GM23338 (cell line): Measurements from ENCODE around the gene TRIO. TPM values are rescaled to one million over a fixed set of nuclear protein-coding genes. Genes with fewer than 3 reads are reported as not detected.
A peak's percentile ranks its signal among the peaks of the same experiment; 100 is the strongest.

Source experiments
- ATAC-seq: fragments of 200-7000 bp; cut with Tn5 transposase; 3 replicates; pipeline ENCODE4 v1.9.1; 2020
- DNase-seq: peaks from one replicate; pipeline ENCODE4 v3.0.0-alpha.2; 2015; ENCODE audit warnings: low spot score
- H2AFZ ChIP-seq: fragments of 200-600 bp; sonication (generic); 2 replicates; pipeline ENCODE4 v1.8.0; 2016; ENCODE audit warnings: antibody characterized with exemption, mild to moderate bottlenecking, moderate library complexity
- H3F3A ChIP-seq: fragments of 200-600 bp; sonication (generic); replicated peaks from 2 replicates; pipeline ENCODE4 v1.8.0; 2017; ENCODE audit warnings: antibody characterized with exemption, mixed run types, low read depth
- H3K27ac ChIP-seq: fragments of 200-600 bp; sonication (generic); 2 replicates; pipeline ENCODE4 v1.6.1; 2016; ENCODE audit warnings: low read depth
- H3K27me3 ChIP-seq: fragments of 200-600 bp; sonication (generic); 2 replicates; pipeline ENCODE4 v1.8.0; 2016; ENCODE audit warnings: mild to moderate bottlenecking, mixed run types, moderate library complexity; ENCODE audit not compliant: insufficient read depth
- H3K36me3 ChIP-seq: fragments of 200-600 bp; sonication (generic); 2 replicates; pipeline ENCODE4 v1.8.0; 2016; ENCODE audit warnings: mild to moderate bottlenecking; ENCODE audit not compliant: insufficient read depth
- H3K4me1 ChIP-seq: fragments of 200-600 bp; sonication (generic); 2 replicates; pipeline ENCODE4 v1.8.0; 2016; ENCODE audit warnings: mild to moderate bottlenecking, moderate library complexity; ENCODE audit not compliant: insufficient read depth
- H3K4me2 ChIP-seq: fragments of 200-600 bp; sonication (generic); 2 replicates; pipeline ENCODE4 v1.7.1; 2017; ENCODE audit warnings: mixed run types
- H3K4me3 ChIP-seq: fragments of 200-600 bp; sonication (generic); 2 replicates; pipeline ENCODE4 v1.6.1; 2016; ENCODE audit warnings: mixed run types
- H3K79me2 ChIP-seq: fragments of 200-600 bp; sonication (generic); replicated peaks from 2 replicates; pipeline ENCODE4 v1.8.0; 2017; ENCODE audit warnings: mild to moderate bottlenecking; ENCODE audit not compliant: insufficient read depth
- H3K9me2 ChIP-seq: fragments of 200-600 bp; sonication (generic); 2 replicates; pipeline ENCODE4 v1.8.0; 2017; ENCODE audit not compliant: insufficient read depth
- H4K20me1 ChIP-seq: fragments of 200-600 bp; sonication (generic); replicated peaks from 2 replicates; pipeline ENCODE4 v1.8.0; 2017; ENCODE audit warnings: mild to moderate bottlenecking; ENCODE audit not compliant: insufficient read depth
- H3K27ac Mint-ChIP-seq: 2 replicates; pipeline ENCODE4 v1.8.0; 2020; ENCODE audit warnings: inconsistent platforms, mild to moderate bottlenecking, moderate library complexity, mixed read lengths
- H3K27me3 Mint-ChIP-seq: 3 replicates; pipeline ENCODE4 v1.8.0; 2022; ENCODE audit warnings: low read depth, mild to moderate bottlenecking, moderate library complexity, mixed read lengths, inconsistent platforms; ENCODE audit not compliant: insufficient read depth, poor library complexity
- H3K36me3 Mint-ChIP-seq: 3 replicates; pipeline ENCODE4 v1.8.0; 2021; ENCODE audit warnings: low read depth, mild to moderate bottlenecking, inconsistent platforms, moderate library complexity, mixed read lengths
- H3K4me1 Mint-ChIP-seq: 3 replicates; pipeline ENCODE4 v1.8.0; 2020; ENCODE audit warnings: mild to moderate bottlenecking, inconsistent platforms, mixed read lengths
- H3K4me3 Mint-ChIP-seq: 3 replicates; pipeline ENCODE4 v1.8.0; 2021; ENCODE audit warnings: moderate library complexity, mild to moderate bottlenecking, inconsistent platforms, mixed read lengths
- H3K9me3 Mint-ChIP-seq: 3 replicates; pipeline ENCODE4 v1.8.0; 2020; ENCODE audit warnings: moderate library complexity, mild to moderate bottlenecking, inconsistent platforms, mixed read lengths
- CTCF ChIP-seq, 2 experiments: fragments of 200-600 bp in 1 of 2; sonication (generic) in 1 of 2; conservative IDR thresholded peaks; 2 replicates each; pipeline versions ENCODE4 v1.5.1 to v1.6.1; 2016 to 2017; ENCODE audit warnings: antibody characterized with exemption in 2 of 2, low read depth in 2 of 2, mild to moderate bottlenecking in 2 of 2, moderate library complexity in 1 of 2
- EZH2 ChIP-seq: fragments of 200-600 bp; sonication (generic); IDR thresholded peaks from one replicate; pipeline ENCODE4 v1.8.0; 2017; ENCODE audit warnings: antibody characterized with exemption, mild to moderate bottlenecking, low read depth; ENCODE audit not compliant: unreplicated experiment
- EZH2phosphoT487 ChIP-seq: fragments of 200-600 bp; sonication (generic); IDR thresholded peaks from one replicate; pipeline ENCODE4 v1.8.1; 2018; ENCODE audit warnings: antibody characterized with exemption; ENCODE audit not compliant: unreplicated experiment
- ZNF462 ChIP-seq: fragments of 250-450 bp; sonication (Bioruptor Pico); IDR thresholded peaks from 2 replicates; pipeline ENCODE4 v1.5.0; 2020; ENCODE audit warnings: mild to moderate bottlenecking, moderate library complexity
- polyA plus RNA-seq: library from polyadenylated mRNA; unstranded; fragments of >200 nt; fragmentation: Nextera tagmentation; extraction: Ambion mirVana; gene quantifications from 2 replicates; pipeline ENCODE4 v1.2.1, GENCODE V29; 2016
- total RNA-seq: library from RNA; depleted of rRNA; stranded (reverse); fragments of >200 nt; shearing (Covaris generic); gene quantifications from 2 replicates; pipeline ENCODE4 v1.2.3, GENCODE V29; 2014

Gene TRIO
- total and polyA plus RNA-seq, 2 experiments from 2014 or later: 13.8 to 113 TPM

GRCh38 chr5:14364096-14364495, 221.0 kb downstream of the TRIO start (continued):
- no peak for TF ChIP-seq ZNF462 (CRISPR knock-in tag)

- H3K9me2 ChIP-seq: no peaks in the 10 kb centered on the region
- H4K20me1 ChIP-seq: peaks cover 5% of the 10 kb centered on the region; the same call in 1 of the 2 replicates
- H3K36me3 Mint-ChIP-seq: peaks cover 69% of the 10 kb centered on the region
- H3K4me1 ChIP-seq: no peaks in the 10 kb centered on the region; the same call in 1 of the 2 replicates
- ATAC-seq (peak; percentile 94), DNase-seq (peak; percentile 89)
- no peaks in the 10 kb centered on the region for H3K27me3 ChIP-seq
- no peaks in the 10 kb centered on the region; the same call in none of the 2 replicates for H3K79me2 ChIP-seq
- TF ChIP-seq EZH2phosphoT487 (no peak), CTCF (conservative IDR thresholded peaks at IDR 0.05; ENCODE audit: low read depth in 2 of 2) (peak; percentile 84 to 95), EZH2 (no peak)
- H3K27me3 Mint-ChIP-seq: peaks cover 6% of the 10 kb centered on the region
- H2AFZ ChIP-seq: no peak overlapping the region
- H3K4me1 Mint-ChIP-seq: peaks cover 14% of the 10 kb centered on the region; the same call in 2 of the 3 replicates
- peaks cover 38% of the 10 kb centered on the region for H3K36me3 ChIP-seq
- no peaks in the 10 kb centered on the region for H3F3A ChIP-seq
- H3K4me2 ChIP-seq: no peak overlapping the region
- H3K4me3 ChIP-seq: no peak overlapping the region
- no peak overlapping the region for H3K27ac ChIP-seq
- H3K27ac Mint-ChIP-seq: no peak overlapping the region
- H3K9me3 Mint-ChIP-seq: no peaks in the 10 kb centered on the region
- no peak overlapping the region for H3K4me3 Mint-ChIP-seq
These were observed 221.7 kb downstream of the TRIO start for GRCh38 chr5:14364576-14365472.
